NK-92 (cell line): Measurements from ENCODE around the gene CARTPT.

ENCODE experiments used
- DNase-seq: peaks from one replicate; lab custom pipeline; 2025; ENCODE audit not compliant: unreplicated experiment; lab: John Stamatoyannopoulos, UW

The CARTPT gene

DNA sequence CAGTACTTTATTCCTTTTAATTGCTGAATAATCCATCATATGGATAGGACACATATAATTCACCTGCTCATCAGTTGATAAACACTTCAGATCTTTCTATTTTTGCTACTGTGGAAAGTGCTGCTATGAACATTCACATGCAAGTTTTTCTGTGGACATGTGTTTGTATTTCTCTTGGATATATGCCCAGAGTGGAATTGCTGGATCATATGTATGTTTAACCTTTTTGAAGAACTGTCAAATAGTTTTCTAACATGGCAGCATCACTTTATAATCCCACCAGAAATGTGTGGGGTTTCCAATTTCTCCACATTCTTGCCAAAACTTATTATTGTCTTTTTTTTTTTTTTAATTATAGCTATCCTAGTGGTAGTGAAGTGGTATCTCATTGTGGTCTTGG, 15.1 kb downstream of the CARTPT start:
- no peak for DNase-seq

DNA sequence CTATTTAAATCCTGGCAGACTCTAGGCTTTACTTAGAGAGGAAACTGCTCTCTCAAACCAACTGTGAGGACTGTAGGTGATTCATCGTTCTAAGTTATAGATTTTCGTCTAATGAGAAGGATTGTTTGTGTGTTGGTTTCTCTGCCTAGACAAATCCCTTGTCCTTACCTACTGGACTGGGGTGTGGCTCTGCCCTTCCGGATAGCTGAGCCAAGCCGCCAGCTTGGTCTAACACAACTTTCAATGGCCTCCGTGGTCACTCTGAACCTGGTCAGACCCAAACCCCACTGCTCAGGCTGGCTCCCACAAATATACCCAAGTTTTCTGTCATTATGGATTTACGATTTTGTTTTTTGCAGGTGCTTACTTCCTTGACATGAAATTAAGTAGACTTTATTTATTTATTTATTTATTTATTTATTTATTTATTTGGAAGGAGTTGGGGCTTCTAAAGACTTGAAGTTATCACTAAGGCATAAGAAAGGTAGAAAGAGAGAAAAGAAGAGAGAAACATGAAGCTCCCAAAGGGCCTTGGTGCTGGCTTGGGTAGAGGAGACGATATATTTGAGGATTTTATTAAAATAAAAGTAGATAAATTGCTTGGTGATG, 19.0 kb downstream of the CARTPT start:
- DNase-seq: no peak

DNA sequence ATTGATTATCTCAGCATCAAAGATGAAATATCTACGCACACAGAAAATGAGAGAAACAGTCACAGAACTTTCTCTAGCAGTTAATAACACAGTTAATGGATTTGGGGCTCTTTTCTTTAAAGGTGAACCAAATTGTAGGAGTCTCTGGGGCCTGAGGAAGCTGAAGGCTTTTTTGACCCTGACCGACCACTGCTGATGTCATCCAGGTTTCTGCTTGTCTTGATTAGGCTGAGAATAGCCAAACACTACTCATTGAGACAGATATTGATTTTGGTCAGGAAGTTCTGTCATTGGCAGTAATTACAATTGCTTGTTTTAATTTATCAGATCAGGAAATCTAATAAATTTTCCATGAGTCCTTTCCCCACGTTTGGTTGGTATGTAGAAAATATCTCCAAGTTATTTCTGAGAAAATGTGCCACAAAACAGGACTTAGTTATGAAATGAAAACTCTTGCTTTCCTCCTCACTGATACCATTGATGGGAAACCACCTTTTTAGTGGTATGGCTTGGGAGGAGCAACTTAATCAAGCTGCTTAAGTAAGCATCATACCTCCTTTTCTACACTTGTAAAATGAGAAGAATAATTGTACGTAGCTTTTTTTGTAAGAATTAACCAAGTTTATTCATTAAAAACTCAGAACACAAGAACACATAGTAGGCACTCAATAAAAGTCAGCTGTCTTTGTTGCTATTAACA, 19.7 kb downstream of the CARTPT start:
- no peak for DNase-seq

DNA sequence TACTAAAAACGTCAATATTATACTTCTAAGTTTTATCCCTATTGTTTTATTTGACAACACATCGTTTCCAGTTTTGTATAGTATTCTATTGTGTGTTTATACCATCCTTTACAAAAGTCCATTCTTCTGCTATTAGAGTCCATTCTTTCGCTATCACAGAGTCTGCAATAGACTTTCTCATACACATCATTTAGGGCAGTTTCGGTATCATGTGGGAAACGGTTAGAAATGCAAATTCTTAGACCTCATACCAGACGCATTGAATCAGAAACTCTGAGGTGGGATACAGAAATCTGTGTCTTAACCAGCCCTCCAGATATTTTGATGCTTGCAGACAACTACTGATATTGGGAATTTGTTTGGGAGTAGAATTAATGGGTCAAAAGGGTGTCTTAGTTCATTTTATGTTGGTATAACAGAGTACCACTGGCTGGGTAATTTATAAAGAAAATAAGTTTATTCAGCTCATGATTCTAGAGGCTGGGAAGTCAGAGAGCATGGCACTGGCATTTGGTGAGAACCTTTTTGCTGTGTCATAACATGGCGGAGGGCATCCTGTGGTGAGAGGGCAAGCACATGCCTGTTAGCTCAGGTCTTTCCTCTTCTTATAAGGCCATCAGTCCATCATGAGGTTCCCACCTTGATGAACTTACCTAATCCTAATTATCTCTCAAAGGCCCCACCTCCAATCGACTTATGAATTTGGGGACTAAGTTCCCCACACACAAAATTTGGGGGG, 21.1 kb downstream of the CARTPT start:
- DNase-seq: no peak

DNA sequence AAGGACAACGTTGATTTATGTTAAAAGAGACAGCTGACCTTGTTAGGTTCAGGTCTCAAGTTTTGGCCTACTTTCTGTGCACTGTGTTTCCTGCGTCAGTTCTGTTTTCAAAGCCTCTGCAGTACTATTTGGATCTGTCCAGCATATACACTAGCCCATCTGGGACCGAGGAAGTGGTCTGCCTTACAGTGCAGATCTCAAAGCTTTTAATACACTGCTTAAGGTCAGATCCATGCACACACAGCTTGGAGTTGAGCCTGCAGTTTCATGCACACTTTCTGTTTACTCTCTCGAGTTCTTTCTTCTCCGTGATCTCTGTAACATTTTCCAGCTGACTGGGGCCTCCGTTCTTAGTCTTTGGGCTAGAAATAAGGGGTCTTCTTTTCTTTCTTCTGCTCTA, 24.1 kb downstream of the CARTPT start:
- no peak for DNase-seq

DNA sequence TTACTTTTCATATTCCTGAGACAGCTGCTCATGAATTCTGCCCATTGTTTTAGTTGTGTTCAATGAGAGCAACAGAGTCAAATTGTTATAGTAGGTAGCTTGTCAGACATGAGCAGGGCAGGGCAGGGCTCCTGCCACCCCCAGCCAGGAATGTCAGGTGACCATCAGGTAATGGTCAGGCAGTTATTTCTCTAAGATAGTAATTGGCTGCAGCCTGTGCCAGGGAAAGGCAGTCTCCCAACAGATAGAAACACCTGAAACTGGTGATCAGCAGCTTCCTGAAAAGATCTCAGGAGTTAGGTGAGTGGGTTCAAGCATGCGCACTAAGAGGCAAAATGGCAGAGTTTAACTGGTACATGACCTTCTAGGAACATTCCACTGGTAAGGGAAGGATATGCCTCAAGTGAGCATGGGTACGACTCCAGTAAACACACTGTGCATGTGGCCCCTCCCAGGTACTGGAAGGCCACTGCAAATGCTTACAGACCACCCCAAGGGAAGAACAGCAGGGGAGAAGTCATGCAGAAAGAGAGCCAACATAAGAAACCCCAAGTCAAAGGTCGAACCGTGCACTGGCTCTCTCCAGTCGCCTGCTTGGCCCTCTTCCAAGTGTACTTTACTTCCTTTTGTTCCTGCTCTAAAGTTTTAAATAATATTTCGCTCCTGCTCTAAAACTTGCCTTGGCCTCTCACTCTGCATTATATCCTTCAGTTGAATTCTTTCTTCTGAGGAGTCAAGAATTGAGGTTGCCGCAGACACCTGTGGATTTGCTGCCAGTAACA, 25.1 kb downstream of the CARTPT start:
- no peak for DNase-seq

DNA sequence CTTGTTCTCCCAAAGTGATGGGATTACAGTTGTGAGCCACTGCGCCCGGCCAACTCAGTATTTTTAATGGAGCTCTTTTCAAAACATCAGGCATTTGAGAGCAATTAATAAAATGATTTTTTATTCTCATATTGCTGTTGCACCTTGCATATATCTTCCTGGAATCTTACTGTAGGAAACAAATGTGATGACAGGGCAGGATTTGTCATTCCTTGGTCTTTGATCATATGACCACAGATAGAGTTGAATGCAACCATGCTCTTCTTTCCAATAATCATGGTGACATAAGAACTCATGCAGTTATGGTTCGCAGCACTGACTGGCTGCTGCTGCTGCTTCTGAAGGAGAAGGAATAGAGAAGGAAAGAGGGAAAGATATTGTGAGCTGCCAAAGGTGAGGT, 28.1 kb downstream of the CARTPT start:
- DNase-seq: no peak

DNA sequence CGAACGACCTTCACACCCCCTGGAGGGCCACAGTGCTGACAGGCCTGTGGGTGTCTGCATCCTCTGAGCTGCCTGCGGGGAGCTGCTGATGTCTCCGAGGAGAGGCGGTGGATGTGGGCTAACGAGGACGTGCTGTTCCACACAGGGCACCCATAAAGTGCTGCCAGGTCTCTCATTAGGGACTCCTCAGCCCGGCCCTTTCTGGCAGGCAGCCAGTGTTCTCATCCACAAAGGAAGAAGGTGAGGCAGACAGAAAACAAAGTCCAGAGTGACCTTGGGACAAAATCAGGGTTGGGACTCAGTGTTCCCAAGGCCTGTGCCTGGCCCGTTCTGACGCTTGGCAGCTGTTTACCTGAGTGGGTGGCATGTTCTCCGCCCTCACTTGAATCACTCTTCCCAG, 29.3 kb downstream of the CARTPT start:
- DNase-seq: no peak

DNA sequence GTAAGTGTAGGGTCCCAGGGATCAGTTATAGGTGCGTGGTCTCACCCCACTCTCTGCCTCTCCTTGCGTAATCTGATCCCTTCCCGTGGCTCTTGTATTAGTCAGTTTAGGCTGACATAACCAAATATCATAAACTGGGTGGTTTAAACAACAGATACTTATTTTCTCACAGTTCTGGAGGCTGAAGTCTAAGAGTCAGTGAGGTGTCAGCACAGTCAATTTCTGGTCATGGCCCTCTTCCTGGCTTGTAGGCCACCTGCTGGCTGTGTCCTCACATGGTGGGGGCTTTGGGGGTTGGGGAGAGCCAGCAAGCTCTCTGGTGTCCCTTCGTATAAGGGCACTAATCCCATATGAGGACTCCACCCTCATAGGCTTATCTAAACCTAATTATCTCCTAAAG, 32.3 kb downstream of the CARTPT start:
- DNase-seq: no peak

DNA sequence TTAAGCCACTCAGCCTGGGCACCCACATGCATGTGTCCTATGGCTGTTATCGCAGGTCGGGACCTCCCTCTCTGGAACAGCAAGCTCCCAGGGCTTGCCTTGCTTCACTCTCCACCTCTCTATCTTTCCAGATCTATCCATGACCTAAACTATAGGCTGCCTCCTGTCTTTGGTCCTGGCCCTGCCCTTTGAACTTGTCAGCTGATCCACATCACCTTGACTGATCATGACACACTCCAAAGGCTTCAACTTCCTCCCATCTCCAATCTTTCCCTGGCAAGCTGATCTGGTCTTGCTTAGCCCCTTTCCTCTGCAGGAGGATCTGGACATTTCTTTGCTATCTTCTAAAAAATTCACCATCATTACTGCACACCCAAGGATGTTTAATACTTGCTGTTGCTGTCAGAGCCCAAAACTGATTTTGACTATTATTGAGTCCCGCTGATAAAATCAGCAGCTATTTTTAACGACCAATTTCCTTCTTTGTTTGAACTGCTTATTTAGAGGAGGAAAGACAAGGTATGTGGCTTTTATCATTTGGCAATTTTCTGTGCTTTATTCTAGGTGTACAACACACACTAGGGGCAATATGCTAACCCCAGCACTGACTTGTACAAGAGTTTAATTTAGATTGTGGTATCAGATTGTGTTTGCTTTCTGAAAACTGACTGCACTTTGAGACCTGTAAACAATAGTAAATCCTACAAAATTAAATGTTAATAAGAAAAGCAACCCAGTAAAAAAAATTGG, 33.5 kb downstream of the CARTPT start:
- DNase-seq: no peak

DNA sequence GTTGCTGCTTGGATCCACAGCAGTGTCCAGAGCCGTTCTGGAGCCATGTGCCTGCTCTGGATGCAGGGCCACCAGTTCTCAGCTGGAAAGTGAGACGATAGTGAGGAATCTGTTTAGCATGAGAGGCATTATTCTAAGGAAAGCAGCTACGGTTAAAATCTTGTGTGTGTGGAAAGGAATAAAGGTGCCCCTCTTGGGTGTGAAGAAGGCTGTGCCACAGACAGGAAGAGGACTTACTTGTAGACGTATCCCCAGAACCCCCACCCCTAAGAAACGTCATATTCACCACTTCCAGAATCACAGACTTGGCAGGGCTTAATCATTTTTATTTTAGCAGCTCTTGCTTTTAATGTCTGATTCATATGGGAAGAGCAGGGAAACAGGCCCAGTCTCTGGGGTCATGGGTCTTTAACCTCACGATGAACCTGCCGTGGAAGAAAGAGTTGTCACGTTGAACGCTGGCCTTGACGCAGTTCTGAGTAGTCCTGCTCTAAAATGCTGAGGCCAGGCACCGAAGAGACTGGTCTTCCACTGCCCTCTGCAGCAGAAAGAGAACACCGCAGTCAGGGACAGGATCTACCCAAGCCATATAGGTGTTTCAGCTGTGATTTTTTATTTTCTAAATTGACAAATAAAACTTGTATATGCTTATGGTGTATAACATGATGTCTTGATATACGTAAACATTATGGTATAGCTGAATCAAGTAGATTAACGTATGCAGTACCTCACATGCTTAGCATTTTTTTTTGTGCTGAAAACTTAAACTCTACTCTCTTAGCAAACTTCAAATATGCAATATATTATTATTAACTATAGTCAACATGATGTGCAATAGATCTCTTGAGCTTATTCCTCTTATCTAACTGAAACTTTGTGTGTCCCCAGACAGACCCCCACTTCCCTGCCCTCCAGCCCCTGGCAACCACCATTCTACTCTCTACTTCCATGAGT, 38.8 kb downstream of the CARTPT start:
- DNase-seq: no peak

DNA sequence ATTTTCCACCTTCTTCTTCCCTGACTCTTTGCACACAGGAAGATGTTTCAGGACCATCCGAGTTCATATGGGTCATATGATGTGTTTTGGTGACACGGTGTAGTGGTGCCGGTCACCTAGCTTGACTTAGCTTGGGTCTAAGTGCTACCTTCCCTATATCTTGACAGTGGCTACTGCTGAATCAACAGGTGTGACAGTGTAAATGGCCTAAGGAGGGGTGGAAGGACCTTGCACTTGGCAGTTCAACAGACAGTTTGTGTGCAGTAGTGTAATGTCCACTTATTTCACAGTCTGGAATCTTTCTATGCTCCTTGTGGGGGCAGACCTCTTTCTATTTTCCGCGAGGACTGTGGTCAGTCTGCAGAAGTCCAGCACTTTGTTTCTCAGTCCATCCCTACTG, 43.8 kb downstream of the CARTPT start:
- no peak for DNase-seq

DNA sequence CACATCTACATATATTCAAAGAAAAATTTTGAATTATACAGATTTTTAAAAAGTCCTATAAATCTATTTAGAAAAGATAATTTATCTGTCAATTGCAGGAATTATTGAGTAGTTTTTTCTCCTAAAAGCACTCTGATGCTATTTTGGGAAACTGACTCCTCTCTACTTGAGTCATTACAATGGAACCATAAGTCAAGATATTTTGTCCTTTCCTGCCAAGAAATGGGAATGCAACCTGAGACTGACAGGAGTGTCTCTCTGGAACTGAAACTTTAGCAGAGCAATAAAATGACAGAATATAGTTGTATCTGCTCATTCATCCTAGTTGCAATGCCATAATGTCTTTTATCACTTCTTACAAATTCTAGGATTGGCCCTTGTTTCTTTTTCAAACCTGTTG, 48.6 kb downstream of the CARTPT start:
- no peak for DNase-seq

DNA sequence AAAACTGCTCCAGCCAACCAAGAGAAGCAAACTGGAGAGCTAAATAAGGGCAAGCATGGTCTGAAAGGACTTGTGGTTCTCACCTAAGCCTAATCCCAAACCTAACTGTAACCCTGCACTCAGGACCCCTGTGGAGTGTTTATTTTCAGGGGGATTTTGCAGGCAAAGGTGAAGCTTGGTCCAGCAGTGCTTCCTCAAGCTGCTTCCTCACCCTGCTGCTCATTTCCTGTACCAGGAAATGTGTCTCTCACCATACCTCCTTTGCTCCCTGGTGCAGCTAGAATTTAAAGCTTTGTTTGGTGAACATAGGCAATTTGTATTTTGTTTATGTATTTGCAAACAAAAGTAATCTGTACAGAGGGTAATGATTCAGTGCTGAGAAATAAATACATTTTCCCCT, 50.2 kb downstream of the CARTPT start:
- no peak for DNase-seq

DNA sequence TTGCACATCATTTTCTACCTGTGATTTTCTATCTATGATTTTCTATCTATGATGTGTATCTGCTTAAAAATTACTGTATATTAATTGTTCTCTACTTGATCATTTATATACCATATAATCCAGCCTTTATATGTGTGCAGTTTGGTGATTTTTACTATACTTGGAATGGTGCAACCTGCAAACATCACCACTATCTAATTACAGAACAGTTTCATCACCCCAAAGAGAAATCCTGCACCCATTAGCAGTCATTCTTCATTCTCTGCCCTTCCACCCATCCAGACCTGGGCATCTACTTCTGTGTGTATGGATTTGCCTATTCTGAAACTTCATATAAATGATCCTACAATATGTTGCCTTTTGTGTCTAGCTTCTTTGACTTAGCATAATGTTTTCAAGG, 51.3 kb downstream of the CARTPT start:
- DNase-seq: no peak
